Stimulated activated CD4-positive, alpha-beta T cell treated with anti-CD3 and anti-CD28 coated beads, Interleukin-2, amount 100 ng/mL, for 4 hours (primary cell): ENCODE results near the gene PIEZO1.
"Not testable (repeated sequence)": the region's sequence is repeated elsewhere in the genome, so short reads cannot be mapped to it uniquely, and the experiment has no call there.

ENCODE experiments used
- DNase-seq: peaks from one replicate; pipeline ENCODE4 v3.0.0-alpha.2; 2020; ENCODE audit warnings: low read depth

PIEZO1 gene

GRCh38 chr16:88671806-88672205 is 113.2 kb downstream of the PIEZO1 start:
- DNase-seq = no peak

GRCh38 chr16:88669980-88670379 is 115.0 kb downstream of the PIEZO1 start:
- DNase-seq = no peak

DNA sequence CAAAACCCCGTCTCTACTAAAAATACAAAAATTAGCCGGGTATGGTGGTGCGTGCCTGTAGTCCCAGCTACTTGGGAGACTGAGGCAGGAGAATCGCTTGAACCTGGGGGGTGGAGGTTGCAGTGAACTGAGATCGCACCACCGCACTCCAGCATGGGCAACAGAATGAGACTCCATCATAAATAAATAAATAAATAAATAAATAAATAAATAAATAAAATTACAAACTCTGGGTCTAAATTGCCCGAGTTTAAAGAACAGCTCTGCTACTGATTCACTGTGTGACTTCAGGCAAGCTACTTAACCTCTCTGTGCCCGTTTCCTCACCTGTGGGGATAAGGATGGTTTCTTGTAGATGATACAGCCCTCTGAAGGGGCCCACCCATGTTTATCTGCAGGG is 115.5 kb downstream of the PIEZO1 start:
- DNase-seq = not testable (repeated sequence)

GRCh38 chr16:88667461-88667860 is 117.6 kb downstream of the PIEZO1 start:
- no peak for DNase-seq

GRCh38 chr16:88665570-88665969 is 119.5 kb downstream of the PIEZO1 start:
- DNase-seq = no peak
